ENCODE data around the gene CPE. TPM values are rescaled to one million over a fixed set of nuclear protein-coding genes. Genes with fewer than 3 reads are reported as not detected.

CPE gene
- total and polyA plus RNA-seq, 12 donors: 24.8 to 272 (median 117) TPM

- Histone ChIP-seq H3K27ac (no peak overlapping the region), H3K36me3 (replicated peaks in 1 of 2) (no peaks in the 10 kb centered on the region), H3K4me1 (replicated peaks in 1 of 2) (no peaks in the 10 kb centered on the region), H3K9me3 (replicated peaks in 1 of 3) (no peaks in the 10 kb centered on the region), H3K4me3 (no peak overlapping the region), H3K27me3 (no peaks in the 10 kb centered on the region)
- 54 to 67% (median 59%) methylated on average over 6 of the region's 6 CpGs for WGBS, 4 donors
- intact Hi-C loops (cut with DNase I): no loop called here
- no peak for DNase-seq
- TF ChIP-seq POLR2A (IDR thresholded peaks at IDR 0.05) (no peak), CTCF (IDR thresholded peaks at IDR 0.05) (no peak)
Observed at GRCh38 chr4:165360041-165360695, 18.6 kb upstream of the CPE start.

- intact Hi-C loops (cut with DNase I): no loop called here
- 78 to 88% (median 84%) methylated on average over 7 of the region's 7 CpGs for WGBS, 4 donors
Observed at GRCh38 chr4:165360985-165361670, 17.7 kb upstream of the CPE start.

GRCh38 chr4:165361810-165362209, 17.0 kb upstream of the CPE start:
- no peak for TF ChIP-seq CTCF (IDR thresholded peaks at IDR 0.05)
- no peak for TF ChIP-seq POLR2A (IDR thresholded peaks at IDR 0.05)
- H3K27me3 ChIP-seq: no peaks in the 10 kb centered on the region
- H3K9me3 ChIP-seq (replicated peaks in 1 of 3): no peaks in the 10 kb centered on the region
- intact Hi-C loops (cut with DNase I): no loop called here
- H3K27ac ChIP-seq: no peak overlapping the region
- no peak for DNase-seq
- 74 to 82% (median 76%) methylated on average over 2 of the region's 2 CpGs for WGBS, 4 donors
- no peaks in the 10 kb centered on the region for H3K4me1 ChIP-seq (replicated peaks in 1 of 2)
- H3K36me3 ChIP-seq (replicated peaks in 1 of 2): no peaks in the 10 kb centered on the region
- no peak overlapping the region for H3K4me3 ChIP-seq

More at GRCh38 chr4:165360985-165361670, 17.7 kb upstream of the CPE start:
- Histone ChIP-seq H3K27ac (no peak overlapping the region), H3K36me3 (replicated peaks in 1 of 2) (no peaks in the 10 kb centered on the region), H3K4me3 (no peak overlapping the region), H3K27me3 (no peaks in the 10 kb centered on the region), H3K9me3 (replicated peaks in 1 of 3) (no peaks in the 10 kb centered on the region), H3K4me1 (replicated peaks in 1 of 2) (no peaks in the 10 kb centered on the region)
- no peak for TF ChIP-seq POLR2A (IDR thresholded peaks at IDR 0.05)
- no peak for TF ChIP-seq CTCF (IDR thresholded peaks at IDR 0.05)
- DNase-seq: no peak

GRCh38 chr4:165364452-165365080, 14.2 kb upstream of the CPE start:
- intact Hi-C loops (cut with DNase I): no loop called here
- TF ChIP-seq POLR2A (IDR thresholded peaks at IDR 0.05) (no peak), CTCF (IDR thresholded peaks at IDR 0.05) (no peak)
- Histone ChIP-seq H3K4me1 (replicated peaks in 1 of 2) (no peaks in the 10 kb centered on the region), H3K4me3 (no peak overlapping the region), H3K36me3 (replicated peaks in 1 of 2) (no peaks in the 10 kb centered on the region), H3K9me3 (replicated peaks in 1 of 3) (no peaks in the 10 kb centered on the region), H3K27me3 (no peaks in the 10 kb centered on the region), H3K27ac (no peak overlapping the region)
- DNase-seq: no peak
- 77 to 90% (median 85%) methylated on average over 2 of the region's 2 CpGs for WGBS, 4 donors

Data from adrenal gland (tissue), 12 donors.